Endothelial cell of umbilical vein (primary cell): ENCODE results near the gene RGS9. TPM values are rescaled to one million over a fixed set of nuclear protein-coding genes. Genes with fewer than 3 reads are reported as not detected.

ENCODE experiments used
- BruUV-seq: library from RNA; stranded (reverse); fragments of 400-500 nt; replicated peaks from 2 replicates; lab custom pipeline; 2021; lab: Mats Ljungman, UMichigan
- CTCF ChIA-PET: fragments of 300-600, 350-600 bp; sonication (Branson Sonifier 250); formaldehyde crosslinking; loops from one replicate; lab custom pipeline; 2021; ENCODE audit warnings: antibody characterized with exemption, inconsistent platforms; lab: Charles Lee
- POLR2A ChIA-PET: fragments of 300-600, 350-600 bp; sonication (Branson Sonifier 250); formaldehyde crosslinking; loops from one replicate; lab custom pipeline; 2021; ENCODE audit warnings: antibody characterized with exemption, inconsistent platforms; lab: Charles Lee
- DNase-seq: peaks from one replicate; pipeline ENCODE4 v3.0.0-alpha.2; 2011; ENCODE audit warnings: low read depth, low spot score
- FAIRE-seq: peaks from 2 replicates; lab custom pipeline; 2011; peaks lifted over from hg19 to GRCh38; lab: Jason Lieb, UNC
- H2AFZ ChIP-seq: 2 replicates; pipeline ENCODE4 v1.6.0; 2012; ENCODE audit warnings: low read depth, low read length, control low read depth, inconsistent platforms
- H3K27ac ChIP-seq: 2 replicates; pipeline ENCODE4 v1.5.1; 2011; ENCODE audit warnings: low read depth, mild to moderate bottlenecking, control low read depth, low read length, moderate library complexity; ENCODE audit not compliant: insufficient read depth
- H3K27me3 ChIP-seq, 2 experiments: 2 replicates each; pipeline versions ENCODE4 v1.6.0 to v1.6.1; 2011; ENCODE audit warnings: low read length in 2 of 2, mixed read lengths in 1 of 2; ENCODE audit not compliant: control insufficient read depth in 2 of 2, insufficient read depth in 2 of 2
- H3K36me3 ChIP-seq, 2 experiments: 2 replicates in 1 of 2; 3 replicates in 1 of 2; pipeline ENCODE4 v1.5.1; 2011; ENCODE audit warnings: low read length in 2 of 2, mild to moderate bottlenecking in 1 of 2, moderate library complexity in 1 of 2; ENCODE audit not compliant: control insufficient read depth in 2 of 2, insufficient read depth in 2 of 2; ENCODE audit errors: extremely low read depth in 1 of 2
- H3K4me1 ChIP-seq: 3 replicates; pipeline ENCODE4 v1.5.1; 2011; ENCODE audit warnings: mild to moderate bottlenecking, low read length; ENCODE audit not compliant: control insufficient read depth, insufficient read depth; ENCODE audit errors: extremely low read depth
- H3K4me2 ChIP-seq: 2 replicates; pipeline ENCODE4 v1.6.1; 2011; ENCODE audit warnings: low read length, control low read depth, mixed read lengths; ENCODE audit not compliant: insufficient read depth
- H3K4me3 ChIP-seq, 3 experiments: fragments of 200-600 bp in 1 of 3; sonication (generic), shearing (Covaris generic) in 1 of 3; replicated peaks in 1 of 3; 2 replicates each; pipeline ENCODE4 v1.5.1; 2011 to 2016; ENCODE audit warnings: control low read depth in 3 of 3, low read length in 3 of 3, mild to moderate bottlenecking in 2 of 3, inconsistent platforms in 1 of 3, low read depth in 1 of 3, moderate library complexity in 1 of 3; ENCODE audit not compliant: insufficient read depth in 1 of 3
- H3K79me2 ChIP-seq: 2 replicates; pipeline ENCODE4 v1.6.0; 2012; ENCODE audit warnings: low read length, inconsistent platforms; ENCODE audit not compliant: control insufficient read depth, insufficient read depth
- H3K9ac ChIP-seq: replicated peaks from 2 replicates; pipeline ENCODE3; 2011; ENCODE audit warnings: low read length, control low read depth; ENCODE audit not compliant: insufficient read depth; ENCODE audit errors: extremely low read depth
- H3K9me1 ChIP-seq: replicated peaks from 3 replicates; pipeline ENCODE4 v1.6.0; 2011; ENCODE audit warnings: mild to moderate bottlenecking, low read length; ENCODE audit not compliant: control insufficient read depth, insufficient read depth; ENCODE audit errors: extremely low read depth
- H3K9me3 ChIP-seq: replicated peaks from 2 replicates; pipeline ENCODE4 v1.5.1; 2012; ENCODE audit warnings: low read length, inconsistent platforms; ENCODE audit not compliant: control insufficient read depth, insufficient read depth
- H4K20me1 ChIP-seq: replicated peaks from 2 replicates; pipeline ENCODE3; 2011; ENCODE audit warnings: mild to moderate bottlenecking, low read length; ENCODE audit not compliant: control insufficient read depth, insufficient read depth; ENCODE audit errors: extremely low read depth
- CTCF ChIP-seq, 2 donors: IDR thresholded peaks; 1 replicate in 1 of 2; 2 replicates in 1 of 2; pipeline ENCODE4 v1.5.1; 2011; ENCODE audit warnings: low read length in 2 of 2, mild to moderate bottlenecking in 2 of 2, moderate library complexity in 2 of 2, control low read depth in 1 of 2, inconsistent platforms in 1 of 2, low read depth in 1 of 2; ENCODE audit not compliant: insufficient read depth in 1 of 2; ENCODE audit errors: extremely low read depth in 1 of 2
- EZH2 ChIP-seq: IDR thresholded peaks from 2 replicates; pipeline ENCODE4 v1.6.1; 2012; ENCODE audit warnings: borderline replicate concordance, low read depth, mild to moderate bottlenecking, moderate library complexity, low read length, inconsistent platforms; ENCODE audit not compliant: severe bottlenecking
- FOS ChIP-seq: IDR thresholded peaks from 2 replicates; pipeline ENCODE4 v1.6.1; 2011; ENCODE audit warnings: mild to moderate bottlenecking, low read length, moderate library complexity, borderline replicate concordance; ENCODE audit not compliant: insufficient read depth
- GATA2 ChIP-seq: IDR thresholded peaks from 2 replicates; pipeline ENCODE4 v1.7.0; 2011; ENCODE audit warnings: low read depth, mild to moderate bottlenecking, moderate library complexity, mixed read lengths, low read length; ENCODE audit not compliant: insufficient read length, insufficient read depth
- JUN ChIP-seq: IDR thresholded peaks from 2 replicates; pipeline ENCODE4 v1.6.1; 2011; ENCODE audit warnings: borderline replicate concordance, low read depth; ENCODE audit not compliant: insufficient read length, insufficient read depth
- MYC ChIP-seq: IDR thresholded peaks from one replicate; pipeline ENCODE4 v1.6.1; 2011; ENCODE audit warnings: mild to moderate bottlenecking, low read depth, low read length
- POLR2A ChIP-seq: IDR thresholded peaks from 2 replicates; pipeline ENCODE4 v1.6.1; 2012; ENCODE audit warnings: low read depth, mild to moderate bottlenecking, control low read depth, low read length
- POLR2AphosphoS5 ChIP-seq: IDR thresholded peaks from 2 replicates; pipeline ENCODE4 v1.6.1; 2012; ENCODE audit warnings: low read depth, mild to moderate bottlenecking, control low read depth, low read length, moderate library complexity; ENCODE audit not compliant: insufficient read depth
- dilution Hi-C: fragments of 300-500 bp; cut with MboI; formaldehyde crosslinking; loops from one replicate; pipeline ENCODE4 v1.15.0; 2019; ENCODE audit warnings: low sequenced_read_pairs; ENCODE audit not compliant: extremely low pct_ligation_motif_present
- intact Hi-C: fragments of 100-400 bp; cut with micrococcal nuclease; formaldehyde crosslinking; loops from one replicate; pipeline ENCODE4 v1.10.0; 2022
- polyA plus RNA-seq, 4 experiments: library from polyadenylated mRNA; depleted of rRNA in 3 of 4; stranded (reverse) in 3 of 4; unstranded in 1 of 4; fragments of >200 nt; gene quantifications; 2 replicates each; pipeline versions ENCODE4 v1.2.1 to v1.2.3, GENCODE V29; 2011 to 2012; ENCODE audit warnings: missing spikeins in 1 of 4
- total RNA-seq: library from RNA; stranded (reverse); gene quantifications from 2 replicates; pipeline ENCODE4 v1.2.3, GENCODE V29; 2021
- TF ChIP-seq, protein P1 (sequence below): IDR thresholded peaks from 2 replicates; pipeline ENCODE4 v1.6.1; 2011; ENCODE audit not compliant: insufficient read depth, insufficient read length

Gene RGS9
- total and polyA plus RNA-seq, 2 donors (not counting 3 experiments of a cell fraction or from before 2014, with no cell fraction given) = 0.61 to 1.4 TPM

- H4K20me1 ChIP-seq = no peaks in the 10 kb centered on the region
- H3K36me3 ChIP-seq = no peaks in the 10 kb centered on the region
- H3K4me2 ChIP-seq = no peak overlapping the region
- no peak overlapping the region for H3K4me3 ChIP-seq
- peaks cover 23% of the 10 kb centered on the region for H3K4me1 ChIP-seq
- no peak overlapping the region for H2AFZ ChIP-seq
- no peaks in the 10 kb centered on the region for H3K9me3 ChIP-seq
- H3K27ac ChIP-seq = no peak overlapping the region
- no TSS peak for BruUV-seq
- ChIA-PET CTCF (no interaction called here), POLR2A (no interaction called here)
- dilution Hi-C loops (no loop called here), intact Hi-C loops (no loop called here)
- H3K27me3 ChIP-seq = peaks cover 0 to 6% of the 10 kb centered on the region in 2 experiments
- TF ChIP-seq FOS = no peak
- no peak for TF ChIP-seq POLR2A
- no peak for TF ChIP-seq POLR2AphosphoS5
- TF ChIP-seq JUN = no peak
- no peak for TF ChIP-seq GATA2
- no peak for TF ChIP-seq EZH2
- no peak for TF ChIP-seq MYC
- TF ChIP-seq, protein P1, sequence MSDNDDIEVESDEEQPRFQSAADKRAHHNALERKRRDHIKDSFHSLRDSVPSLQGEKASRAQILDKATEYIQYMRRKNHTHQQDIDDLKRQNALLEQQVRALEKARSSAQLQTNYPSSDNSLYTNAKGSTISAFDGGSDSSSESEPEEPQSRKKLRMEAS = no peak
- no peak for TF ChIP-seq CTCF (IDR thresholded peaks at IDR 0.05; ENCODE audit: extremely low read depth in 1 of 2, insufficient read depth in 1 of 2, low read depth in 1 of 2, low read length in 2 of 2)
- no peak overlapping the region for H3K9ac ChIP-seq
- no peaks in the 10 kb centered on the region for H3K9me1 ChIP-seq
- no peaks in the 10 kb centered on the region for H3K79me2 ChIP-seq
- DNase-seq = no peak
- no peak for FAIRE-seq
These were observed 47.9 kb downstream of the RGS9 start for GRCh38 chr17:65185062-65185461.
